Erythroblast (primary cell): ENCODE measurements around the gene PRDM11.

ENCODE experiments used
- GATA1 ChIP-seq: IDR thresholded peaks from 2 replicates; pipeline ENCODE4 v1.6.1; 2011; ENCODE audit warnings: low read depth, mild to moderate bottlenecking, control low read depth, low read length, moderate library complexity
- POLR2A ChIP-seq: IDR thresholded peaks from 2 replicates; pipeline ENCODE4 v1.6.1; 2011; ENCODE audit warnings: mild to moderate bottlenecking, low read length

- no peak for TF ChIP-seq POLR2A
- no peak for TF ChIP-seq GATA1
These were observed 8.7 kb downstream of the PRDM11 start for GRCh38 chr11:45155058-45155551.
